Activated naive CD8-positive, alpha-beta T cell treated with anti-CD3 and anti-CD28 coated beads, Interleukin-2, amount 50 U/mL, for 24 hours (primary cell): ENCODE data around the gene METAP2.

Experiments
- ATAC-seq: fragments of 150-1000 bp; cut with Tn5 transposase; one replicate; pipeline ENCODE4 v1.10.0; 2021
- DNase-seq: peaks from one replicate; pipeline ENCODE4 v3.0.0; 2021
- H3K27ac Mint-ChIP-seq: one replicate; pipeline ENCODE4 v1.8.0; 2021; ENCODE audit warnings: mild to moderate bottlenecking, mixed read lengths
- H3K27me3 Mint-ChIP-seq: one replicate; pipeline ENCODE4 v1.8.0; 2021; ENCODE audit warnings: mixed read lengths
- H3K36me3 Mint-ChIP-seq: one replicate; pipeline ENCODE4 v1.8.0; 2021; ENCODE audit warnings: low read depth, mixed read lengths
- H3K4me1 Mint-ChIP-seq: one replicate; pipeline ENCODE4 v1.8.0; 2021; ENCODE audit warnings: mixed read lengths
- H3K4me3 Mint-ChIP-seq: one replicate; pipeline ENCODE4 v1.8.0; 2021; ENCODE audit warnings: mild to moderate bottlenecking, moderate library complexity, mixed read lengths
- H3K9me3 Mint-ChIP-seq: one replicate; pipeline ENCODE4 v1.8.0; 2021; ENCODE audit warnings: mixed read lengths

METAP2 gene

GRCh38 chr12:95545303-95545702 is 71.4 kb downstream of the METAP2 start:
- Mint-ChIP-seq H3K4me3 (no peak overlapping the region), H3K4me1 (peaks cover 38% of the 10 kb centered on the region), H3K27ac (no peak overlapping the region), H3K9me3 (peaks cover 8% of the 10 kb centered on the region), H3K27me3 (no peaks in the 10 kb centered on the region), H3K36me3 (peaks cover 7% of the 10 kb centered on the region)
- ATAC-seq (no peak), DNase-seq (no peak)

- peaks cover 8% of the 10 kb centered on the region for H3K9me3 Mint-ChIP-seq
- no peak for DNase-seq
- peaks cover 42% of the 10 kb centered on the region for H3K4me1 Mint-ChIP-seq
- no peak for ATAC-seq
- no peak overlapping the region for H3K4me3 Mint-ChIP-seq
- no peak overlapping the region for H3K27ac Mint-ChIP-seq
- H3K36me3 Mint-ChIP-seq: peaks cover 7% of the 10 kb centered on the region
- no peaks in the 10 kb centered on the region for H3K27me3 Mint-ChIP-seq
Observed at GRCh38 chr12:95545731-95546490, 72.0 kb downstream of the METAP2 start.

GRCh38 chr12:95546491-95546813 is 72.5 kb downstream of the METAP2 start:
- Mint-ChIP-seq H3K9me3 (peaks cover 8% of the 10 kb centered on the region), H3K4me3 (no peak overlapping the region), H3K36me3 (peaks cover 7% of the 10 kb centered on the region), H3K27me3 (no peaks in the 10 kb centered on the region), H3K27ac (no peak overlapping the region), H3K4me1 (peaks cover 48% of the 10 kb centered on the region)
- ATAC-seq (no peak), DNase-seq (no peak)

GRCh38 chr12:95547522-95548055 is 73.6 kb downstream of the METAP2 start:
- Mint-ChIP-seq H3K4me3 (peak overlapping the region; percentile 87), H3K36me3 (peaks cover 7% of the 10 kb centered on the region), H3K27me3 (no peaks in the 10 kb centered on the region), H3K9me3 (peaks cover 8% of the 10 kb centered on the region), H3K27ac (peak overlapping the region; percentile 84), H3K4me1 (peaks cover 57% of the 10 kb centered on the region)
- DNase-seq: no peak
- peak; percentile 27 for ATAC-seq

- peaks cover 8% of the 10 kb centered on the region for H3K9me3 Mint-ChIP-seq
- DNase-seq (peak; percentile 50), ATAC-seq (peak; percentile 41)
- H3K27ac Mint-ChIP-seq: peak overlapping the region; percentile 84
- H3K27me3 Mint-ChIP-seq: no peaks in the 10 kb centered on the region
- H3K4me3 Mint-ChIP-seq: peak overlapping the region; percentile 87
- H3K4me1 Mint-ChIP-seq: peaks cover 60% of the 10 kb centered on the region
- peaks cover 9% of the 10 kb centered on the region for H3K36me3 Mint-ChIP-seq
Observed at GRCh38 chr12:95548056-95548538, 74.1 kb downstream of the METAP2 start.

- peak overlapping the region; percentile 87 for H3K4me3 Mint-ChIP-seq
- peaks cover 66% of the 10 kb centered on the region for H3K4me1 Mint-ChIP-seq
- DNase-seq (peak; percentile 76), ATAC-seq (peak; percentile 66)
- peaks cover 8% of the 10 kb centered on the region for H3K9me3 Mint-ChIP-seq
- peaks cover 9% of the 10 kb centered on the region for H3K36me3 Mint-ChIP-seq
- no peaks in the 10 kb centered on the region for H3K27me3 Mint-ChIP-seq
- peak overlapping the region; percentile 84 for H3K27ac Mint-ChIP-seq
Observed at GRCh38 chr12:95548539-95549391, 74.8 kb downstream of the METAP2 start.

DNA sequence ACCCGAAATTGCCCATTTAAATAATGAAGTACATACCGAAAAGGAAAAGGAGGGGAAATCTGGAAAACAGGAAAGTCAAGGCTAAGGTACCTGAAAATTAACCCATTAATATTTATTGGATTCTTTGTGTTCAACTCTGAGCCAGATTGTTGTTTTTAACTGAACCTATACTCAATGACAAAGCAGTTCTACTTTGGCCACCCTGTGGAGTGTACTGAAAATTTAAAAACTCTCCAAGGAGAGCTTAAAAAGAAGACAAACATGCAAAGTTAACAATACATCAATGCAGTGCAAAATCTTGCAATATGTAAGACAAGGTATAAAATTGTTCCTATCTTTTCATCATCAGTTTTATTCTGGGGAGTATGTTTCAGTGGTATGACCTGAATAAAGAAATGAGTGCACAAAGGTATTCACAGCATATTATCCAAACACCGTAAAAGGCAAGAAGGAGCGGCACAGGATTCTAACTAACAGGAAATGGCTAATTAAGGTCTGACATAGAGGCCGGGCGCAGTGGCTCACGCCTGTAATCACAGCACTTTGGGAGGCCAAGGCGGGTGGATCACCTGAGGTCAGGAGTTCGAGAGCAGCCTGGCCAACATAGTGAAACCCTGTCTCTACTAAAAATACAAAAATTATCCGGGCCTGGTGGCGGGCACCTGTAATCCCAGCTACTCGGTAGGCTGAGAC is 75.6 kb downstream of the METAP2 start:
- no peak for ATAC-seq

DNA sequence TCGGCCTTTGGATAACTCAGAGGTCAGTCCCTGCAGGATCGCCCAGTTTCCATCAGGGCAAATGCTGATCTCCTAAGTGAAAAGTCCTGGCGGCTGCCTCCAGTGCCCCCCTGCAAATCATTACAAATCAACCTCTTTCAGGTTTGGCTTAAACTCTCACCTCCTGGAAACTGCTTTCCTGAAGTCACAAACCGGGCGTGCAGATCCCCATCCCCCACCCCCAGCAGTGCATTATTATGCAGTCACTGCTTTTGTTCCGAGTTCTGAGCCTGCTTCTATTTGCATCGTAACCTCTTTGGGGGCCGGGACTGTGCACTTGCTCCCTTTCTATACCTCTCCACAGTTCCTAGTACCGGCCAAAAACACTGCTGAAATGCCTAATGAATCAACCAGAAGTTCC is 77.4 kb downstream of the METAP2 start, which contains the start of gene USP44:
Gene USP44 (minus strand): TSS at position 172 of the 400 bp plus-strand sequence. CDS start 17,220 bp downstream, outside the sequence.
- ATAC-seq (no peak), DNase-seq (peak; percentile 32)
- Mint-ChIP-seq H3K27me3 (no peaks in the 10 kb centered on the region), H3K9me3 (peaks cover 8% of the 10 kb centered on the region), H3K4me1 (peaks cover 64% of the 10 kb centered on the region), H3K4me3 (peak within 1 kb of the TSS; percentile 84), H3K36me3 (peaks cover 9% of the 10 kb centered on the region), H3K27ac (peak within 1 kb of the TSS; percentile 90)

More for the DNA sequence above, 75.6 kb downstream of the METAP2 start:
- Mint-ChIP-seq H3K4me3 (peak overlapping the region; percentile 87), H3K27ac (peak overlapping the region; percentile 84), H3K4me1 (peaks cover 72% of the 10 kb centered on the region), H3K9me3 (peaks cover 8% of the 10 kb centered on the region), H3K27me3 (no peaks in the 10 kb centered on the region), H3K36me3 (peaks cover 9% of the 10 kb centered on the region)
- no peak for DNase-seq

GRCh38 chr12:95551913-95552516 is 78.1 kb downstream of the METAP2 start:
- H3K36me3 Mint-ChIP-seq: peaks cover 9% of the 10 kb centered on the region
- no peak for ATAC-seq
- peaks cover 57% of the 10 kb centered on the region for H3K4me1 Mint-ChIP-seq
- peak overlapping the region; percentile 90 for H3K27ac Mint-ChIP-seq
- no peak for DNase-seq
- H3K9me3 Mint-ChIP-seq: peaks cover 8% of the 10 kb centered on the region
- no peaks in the 10 kb centered on the region for H3K27me3 Mint-ChIP-seq
- peak overlapping the region; percentile 84 for H3K4me3 Mint-ChIP-seq

DNA sequence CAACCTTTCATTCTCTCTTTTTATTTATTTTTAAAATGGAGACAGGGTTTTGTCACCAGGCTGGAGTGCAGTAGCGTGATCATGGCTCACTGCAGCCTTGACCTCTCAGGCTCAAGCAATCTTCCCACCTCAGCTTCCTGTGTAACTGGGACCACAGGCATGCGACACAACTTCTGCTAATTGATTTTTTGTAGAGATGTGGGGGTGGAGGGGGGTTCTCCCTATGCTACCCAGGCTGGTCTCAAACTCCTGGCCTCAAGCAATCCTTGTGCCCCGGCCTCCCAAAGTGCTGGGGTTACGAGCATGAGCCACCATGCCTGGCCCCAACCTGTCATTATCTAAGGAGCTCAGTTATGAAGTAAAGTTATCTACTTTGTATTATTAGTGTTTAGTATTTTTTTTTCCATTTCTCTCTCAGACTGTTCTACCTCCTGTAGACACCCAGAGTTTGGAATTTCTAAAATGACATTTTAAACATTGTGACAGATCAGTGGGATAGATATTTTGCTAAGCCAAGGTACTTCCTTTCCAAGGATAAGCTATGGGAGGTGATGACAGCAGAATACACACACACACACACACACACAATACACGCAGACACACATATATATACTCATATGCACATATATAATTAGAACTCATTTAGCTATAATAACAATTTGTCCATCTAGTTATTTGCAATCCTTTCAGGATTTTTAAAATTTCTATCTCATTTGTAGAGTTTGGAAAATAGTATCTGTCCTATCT is 79.4 kb downstream of the METAP2 start:
- H3K36me3 Mint-ChIP-seq: peaks cover 9% of the 10 kb centered on the region
- peak; percentile 33 for DNase-seq
- ATAC-seq: peak; percentile 12
- H3K9me3 Mint-ChIP-seq: peaks cover 8% of the 10 kb centered on the region
- H3K4me1 Mint-ChIP-seq: peaks cover 47% of the 10 kb centered on the region
- peak overlapping the region; percentile 90 for H3K27ac Mint-ChIP-seq
- H3K4me3 Mint-ChIP-seq: peak overlapping the region; percentile 84
- no peaks in the 10 kb centered on the region for H3K27me3 Mint-ChIP-seq

GRCh38 chr12:95554532-95555071 is 80.7 kb downstream of the METAP2 start:
- Mint-ChIP-seq H3K4me3 (no peak overlapping the region), H3K4me1 (peaks cover 42% of the 10 kb centered on the region), H3K9me3 (peaks cover 2% of the 10 kb centered on the region), H3K27me3 (no peaks in the 10 kb centered on the region), H3K27ac (peak overlapping the region; percentile 69), H3K36me3 (peaks cover 4% of the 10 kb centered on the region)
- ATAC-seq (peak; percentile 20), DNase-seq (no peak)

DNA sequence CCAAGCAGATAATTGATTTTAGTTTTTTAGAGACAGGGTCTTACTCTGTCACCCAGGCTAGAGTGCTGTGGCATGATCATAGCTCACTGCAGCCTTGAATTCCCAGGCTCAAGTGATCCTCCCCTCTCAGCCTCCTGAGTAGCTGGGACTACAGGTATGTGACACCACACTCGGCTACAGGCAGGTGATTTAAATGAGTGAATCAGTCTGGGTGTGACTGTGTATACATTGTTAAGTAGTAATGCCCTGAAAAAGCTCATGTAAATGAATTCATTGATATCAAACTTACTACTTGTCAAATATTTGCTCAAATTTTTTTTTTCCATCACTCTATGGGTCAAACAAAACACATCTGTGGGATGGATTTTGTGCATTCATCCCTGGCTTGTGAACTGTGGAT is 83.7 kb downstream of the METAP2 start:
- DNase-seq (no peak), ATAC-seq (no peak)
- no peak overlapping the region for H3K4me3 Mint-ChIP-seq
- H3K9me3 Mint-ChIP-seq: no peaks in the 10 kb centered on the region
- H3K36me3 Mint-ChIP-seq: peaks cover 2% of the 10 kb centered on the region
- no peak overlapping the region for H3K27ac Mint-ChIP-seq
- H3K27me3 Mint-ChIP-seq: no peaks in the 10 kb centered on the region
- H3K4me1 Mint-ChIP-seq: peaks cover 21% of the 10 kb centered on the region
